GM23338 (cell line): ENCODE results near the gene ATP13A2. TPM values are rescaled to one million over a fixed set of nuclear protein-coding genes. Genes with fewer than 3 reads are reported as not detected.

Experiments
- ATAC-seq: fragments of 200-7000 bp; cut with Tn5 transposase; 3 replicates; pipeline ENCODE4 v1.9.1; 2020
- DNase-seq: peaks from one replicate; pipeline ENCODE4 v3.0.0-alpha.2; 2015; ENCODE audit warnings: low spot score
- H2AFZ ChIP-seq: fragments of 200-600 bp; sonication (generic); 2 replicates; pipeline ENCODE4 v1.8.0; 2016; ENCODE audit warnings: antibody characterized with exemption, mild to moderate bottlenecking, moderate library complexity
- H3F3A ChIP-seq: fragments of 200-600 bp; sonication (generic); replicated peaks from 2 replicates; pipeline ENCODE4 v1.8.0; 2017; ENCODE audit warnings: antibody characterized with exemption, mixed run types, low read depth
- H3K27ac ChIP-seq: fragments of 200-600 bp; sonication (generic); 2 replicates; pipeline ENCODE4 v1.6.1; 2016; ENCODE audit warnings: low read depth
- H3K27me3 ChIP-seq: fragments of 200-600 bp; sonication (generic); 2 replicates; pipeline ENCODE4 v1.8.0; 2016; ENCODE audit warnings: mild to moderate bottlenecking, mixed run types, moderate library complexity; ENCODE audit not compliant: insufficient read depth
- H3K36me3 ChIP-seq: fragments of 200-600 bp; sonication (generic); 2 replicates; pipeline ENCODE4 v1.8.0; 2016; ENCODE audit warnings: mild to moderate bottlenecking; ENCODE audit not compliant: insufficient read depth
- H3K4me1 ChIP-seq: fragments of 200-600 bp; sonication (generic); 2 replicates; pipeline ENCODE4 v1.8.0; 2016; ENCODE audit warnings: mild to moderate bottlenecking, moderate library complexity; ENCODE audit not compliant: insufficient read depth
- H3K4me2 ChIP-seq: fragments of 200-600 bp; sonication (generic); 2 replicates; pipeline ENCODE4 v1.7.1; 2017; ENCODE audit warnings: mixed run types
- H3K4me3 ChIP-seq: fragments of 200-600 bp; sonication (generic); 2 replicates; pipeline ENCODE4 v1.6.1; 2016; ENCODE audit warnings: mixed run types
- H3K79me2 ChIP-seq: fragments of 200-600 bp; sonication (generic); replicated peaks from 2 replicates; pipeline ENCODE4 v1.8.0; 2017; ENCODE audit warnings: mild to moderate bottlenecking; ENCODE audit not compliant: insufficient read depth
- H3K9me2 ChIP-seq: fragments of 200-600 bp; sonication (generic); 2 replicates; pipeline ENCODE4 v1.8.0; 2017; ENCODE audit not compliant: insufficient read depth
- H4K20me1 ChIP-seq: fragments of 200-600 bp; sonication (generic); replicated peaks from 2 replicates; pipeline ENCODE4 v1.8.0; 2017; ENCODE audit warnings: mild to moderate bottlenecking; ENCODE audit not compliant: insufficient read depth
- H3K27ac Mint-ChIP-seq: 2 replicates; pipeline ENCODE4 v1.8.0; 2020; ENCODE audit warnings: inconsistent platforms, mild to moderate bottlenecking, moderate library complexity, mixed read lengths
- H3K27me3 Mint-ChIP-seq: 3 replicates; pipeline ENCODE4 v1.8.0; 2022; ENCODE audit warnings: low read depth, mild to moderate bottlenecking, moderate library complexity, mixed read lengths, inconsistent platforms; ENCODE audit not compliant: insufficient read depth, poor library complexity
- H3K36me3 Mint-ChIP-seq: 3 replicates; pipeline ENCODE4 v1.8.0; 2021; ENCODE audit warnings: low read depth, mild to moderate bottlenecking, inconsistent platforms, moderate library complexity, mixed read lengths
- H3K4me1 Mint-ChIP-seq: 3 replicates; pipeline ENCODE4 v1.8.0; 2020; ENCODE audit warnings: mild to moderate bottlenecking, inconsistent platforms, mixed read lengths
- H3K4me3 Mint-ChIP-seq: 3 replicates; pipeline ENCODE4 v1.8.0; 2021; ENCODE audit warnings: moderate library complexity, mild to moderate bottlenecking, inconsistent platforms, mixed read lengths
- H3K9me3 Mint-ChIP-seq: 3 replicates; pipeline ENCODE4 v1.8.0; 2020; ENCODE audit warnings: moderate library complexity, mild to moderate bottlenecking, inconsistent platforms, mixed read lengths
- CREB1 ChIP-seq: fragments of 250-450 bp; sonication (Bioruptor Pico); IDR thresholded peaks from 2 replicates; pipeline ENCODE4 v1.5.0; 2020; ENCODE audit warnings: low read depth, mild to moderate bottlenecking, moderate library complexity
- CTCF ChIP-seq, 2 experiments: fragments of 200-600 bp in 1 of 2; sonication (generic) in 1 of 2; conservative IDR thresholded peaks; 2 replicates each; pipeline versions ENCODE4 v1.5.1 to v1.6.1; 2016 to 2017; ENCODE audit warnings: antibody characterized with exemption in 2 of 2, low read depth in 2 of 2, mild to moderate bottlenecking in 2 of 2, moderate library complexity in 1 of 2
- EZH2 ChIP-seq: fragments of 200-600 bp; sonication (generic); IDR thresholded peaks from one replicate; pipeline ENCODE4 v1.8.0; 2017; ENCODE audit warnings: antibody characterized with exemption, mild to moderate bottlenecking, low read depth; ENCODE audit not compliant: unreplicated experiment
- EZH2phosphoT487 ChIP-seq: fragments of 200-600 bp; sonication (generic); IDR thresholded peaks from one replicate; pipeline ENCODE4 v1.8.1; 2018; ENCODE audit warnings: antibody characterized with exemption; ENCODE audit not compliant: unreplicated experiment
- NANOG ChIP-seq: IDR thresholded peaks from 2 replicates; pipeline ENCODE4 v1.6.1; 2016; ENCODE audit warnings: antibody characterized with exemption, borderline replicate concordance
- POLR2AphosphoS5 ChIP-seq: IDR thresholded peaks from 2 replicates; pipeline ENCODE4 v1.6.1; 2016; ENCODE audit warnings: antibody characterized with exemption, low read depth
- REST ChIP-seq: IDR thresholded peaks from one replicate; pipeline ENCODE4 v1.6.1; 2018; ENCODE audit warnings: antibody characterized with exemption; ENCODE audit not compliant: unreplicated experiment
- STAT1 ChIP-seq: IDR thresholded peaks from one replicate; pipeline ENCODE4 v1.6.1; 2016; ENCODE audit warnings: antibody characterized with exemption; ENCODE audit not compliant: unreplicated experiment
- ZNF331 ChIP-seq: fragments of 250-450 bp; sonication (Bioruptor Pico); IDR thresholded peaks from 2 replicates; pipeline ENCODE4 v1.5.0; 2020; ENCODE audit warnings: low read depth, mild to moderate bottlenecking, moderate library complexity
- polyA plus RNA-seq: library from polyadenylated mRNA; unstranded; fragments of >200 nt; fragmentation: Nextera tagmentation; extraction: Ambion mirVana; gene quantifications from 2 replicates; pipeline ENCODE4 v1.2.1, GENCODE V29; 2016
- total RNA-seq: library from RNA; depleted of rRNA; stranded (reverse); fragments of >200 nt; shearing (Covaris generic); gene quantifications from 2 replicates; pipeline ENCODE4 v1.2.3, GENCODE V29; 2014
- TF ChIP-seq, protein P1 (sequence below): IDR thresholded peaks from 2 replicates; pipeline ENCODE4 v1.6.1; 2016; ENCODE audit warnings: antibody characterized with exemption

The ATP13A2 gene
- total and polyA plus RNA-seq, 2 experiments from 2014 or later, result 30.1 to 87.7 TPM

GRCh38 chr1:17007121-17007520, 4.6 kb downstream of the ATP13A2 start:
- H2AFZ ChIP-seq, result no peak overlapping the region
- Mint-ChIP-seq H3K9me3 (no peaks in the 10 kb centered on the region), H3K36me3 (peaks cover 19% of the 10 kb centered on the region), H3K4me3 (no peak overlapping the region), H3K4me1 (peaks cover 31% of the 10 kb centered on the region), H3K27ac (peak overlapping the region; percentile 74; the same call in 1 of the 2 replicates), H3K27me3 (peaks cover 13% of the 10 kb centered on the region)
- no peak overlapping the region; the same call in 1 of the 2 replicates for H3K27ac ChIP-seq
- H3K79me2 ChIP-seq, result peaks cover 9% of the 10 kb centered on the region
- H3K4me3 ChIP-seq, result no peak overlapping the region
- H4K20me1 ChIP-seq, result peaks cover 13% of the 10 kb centered on the region
- TF ChIP-seq CTCF (conservative IDR thresholded peaks at IDR 0.05; ENCODE audit: low read depth in 2 of 2), result no peak
- no peak for TF ChIP-seq EZH2phosphoT487
- TF ChIP-seq CREB1 (CRISPR knock-in tag), result no peak
- no peak for TF ChIP-seq ZNF331 (CRISPR knock-in tag)
- TF ChIP-seq, protein P1, sequence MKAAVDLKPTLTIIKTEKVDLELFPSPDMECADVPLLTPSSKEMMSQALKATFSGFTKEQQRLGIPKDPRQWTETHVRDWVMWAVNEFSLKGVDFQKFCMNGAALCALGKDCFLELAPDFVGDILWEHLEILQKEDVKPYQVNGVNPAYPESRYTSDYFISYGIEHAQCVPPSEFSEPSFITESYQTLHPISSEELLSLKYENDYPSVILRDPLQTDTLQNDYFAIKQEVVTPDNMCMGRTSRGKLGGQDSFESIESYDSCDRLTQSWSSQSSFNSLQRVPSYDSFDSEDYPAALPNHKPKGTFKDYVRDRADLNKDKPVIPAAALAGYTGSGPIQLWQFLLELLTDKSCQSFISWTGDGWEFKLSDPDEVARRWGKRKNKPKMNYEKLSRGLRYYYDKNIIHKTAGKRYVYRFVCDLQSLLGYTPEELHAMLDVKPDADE, result no peak
- TF ChIP-seq POLR2AphosphoS5, result no peak
- TF ChIP-seq REST, result no peak
- TF ChIP-seq NANOG, result no peak
- no peak for TF ChIP-seq STAT1
- TF ChIP-seq EZH2, result no peak
- no peaks in the 10 kb centered on the region; the same call in 1 of the 2 replicates for H3K36me3 ChIP-seq
- no peak overlapping the region for H3K4me2 ChIP-seq
- ATAC-seq, result peak; percentile 67
- peak; percentile 71 for DNase-seq
- H3K9me2 ChIP-seq, result no peaks in the 10 kb centered on the region
- H3F3A ChIP-seq, result 0 out of 2 replicates have a peak, but pooled peaks cover 6% of the 10 kb centered on the region
- no peaks in the 10 kb centered on the region for H3K27me3 ChIP-seq
- peaks cover 15% of the 10 kb centered on the region for H3K4me1 ChIP-seq
